Measurements from ENCODE around the gene TMEM45B. TPM values are rescaled to one million over a fixed set of nuclear protein-coding genes. Genes with fewer than 3 reads are reported as not detected.
"Not testable (repeated sequence)": the region's sequence is repeated elsewhere in the genome, so short reads cannot be mapped to it uniquely, and the experiment has no call there.

TMEM45B gene
- total RNA-seq, 4 donors from 2014 or later = not detected

DNA sequence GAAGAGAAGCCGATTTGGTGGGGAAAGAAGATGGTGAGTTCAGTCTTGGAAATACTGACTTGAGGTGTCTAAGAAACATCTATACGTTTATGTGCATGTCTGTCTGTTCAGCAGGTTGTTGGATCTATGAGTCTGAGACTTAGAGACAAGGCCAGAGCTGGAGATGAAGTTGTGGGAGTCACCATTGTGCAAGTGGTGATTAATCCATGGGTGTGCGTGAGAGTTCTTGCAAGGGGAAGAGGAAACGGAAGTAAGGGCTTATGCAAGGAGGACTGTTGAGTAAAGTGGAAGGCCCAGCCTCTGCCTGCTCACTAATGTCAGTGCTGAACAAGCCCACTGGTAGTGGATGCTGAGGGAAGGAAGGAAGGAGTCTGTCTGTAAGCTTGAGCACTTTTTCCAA lies 9.7 kb downstream of the TMEM45B start:
- 79 to 81% methylated on average over 4 of the region's 4 CpGs for whole genome bisulfite sequencing, 2 donors
- Histone ChIP-seq H3K36me3 (no peaks in the 10 kb centered on the region), H3K27ac (no peak overlapping the region), H3K27me3 (no peaks in the 10 kb centered on the region), H3K4me3 (no peak overlapping the region), H3K4me1 (no peaks in the 10 kb centered on the region), H3K9me3 (peaks cover 0 to 10% (median 0%) of the 10 kb centered on the region in 4 donors)
- TF ChIP-seq, protein P1, sequence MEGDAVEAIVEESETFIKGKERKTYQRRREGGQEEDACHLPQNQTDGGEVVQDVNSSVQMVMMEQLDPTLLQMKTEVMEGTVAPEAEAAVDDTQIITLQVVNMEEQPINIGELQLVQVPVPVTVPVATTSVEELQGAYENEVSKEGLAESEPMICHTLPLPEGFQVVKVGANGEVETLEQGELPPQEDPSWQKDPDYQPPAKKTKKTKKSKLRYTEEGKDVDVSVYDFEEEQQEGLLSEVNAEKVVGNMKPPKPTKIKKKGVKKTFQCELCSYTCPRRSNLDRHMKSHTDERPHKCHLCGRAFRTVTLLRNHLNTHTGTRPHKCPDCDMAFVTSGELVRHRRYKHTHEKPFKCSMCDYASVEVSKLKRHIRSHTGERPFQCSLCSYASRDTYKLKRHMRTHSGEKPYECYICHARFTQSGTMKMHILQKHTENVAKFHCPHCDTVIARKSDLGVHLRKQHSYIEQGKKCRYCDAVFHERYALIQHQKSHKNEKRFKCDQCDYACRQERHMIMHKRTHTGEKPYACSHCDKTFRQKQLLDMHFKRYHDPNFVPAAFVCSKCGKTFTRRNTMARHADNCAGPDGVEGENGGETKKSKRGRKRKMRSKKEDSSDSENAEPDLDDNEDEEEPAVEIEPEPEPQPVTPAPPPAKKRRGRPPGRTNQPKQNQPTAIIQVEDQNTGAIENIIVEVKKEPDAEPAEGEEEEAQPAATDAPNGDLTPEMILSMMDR (IDR thresholded peaks at IDR 0.05) = no peak
- TF ChIP-seq EP300 (IDR thresholded peaks at IDR 0.05) = peak in 1 of 2 donors; percentile 22
- peak in 1 of 2 donors; percentile 7 for DNase-seq (ENCODE audit: low spot score in 2 of 2)

DNA sequence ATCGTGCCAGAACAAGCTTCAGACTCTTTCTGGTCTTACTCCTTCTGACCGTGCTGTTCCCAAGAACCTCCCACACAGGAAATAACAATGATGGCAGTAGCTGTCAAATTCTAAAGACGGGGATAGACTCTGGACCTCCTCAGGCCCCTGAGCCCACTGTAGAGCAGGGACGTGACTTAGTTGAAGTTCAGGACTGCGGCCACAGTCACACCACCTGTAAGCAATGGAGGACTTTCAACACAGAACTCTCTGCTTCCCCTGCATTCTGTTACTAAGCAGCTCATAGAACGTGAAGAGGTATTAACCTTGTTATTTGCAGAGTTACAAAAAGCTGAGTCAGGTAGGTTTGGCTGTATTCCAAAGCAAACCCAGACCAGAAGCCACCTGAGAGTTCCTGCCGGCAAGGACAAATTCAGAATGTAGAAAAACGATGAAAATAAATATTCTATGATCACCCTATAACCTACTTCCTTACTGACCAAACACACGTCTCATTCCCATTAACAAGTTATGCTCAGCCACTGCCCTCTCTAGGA lies 12.7 kb downstream of the TMEM45B start:
- 40 to 47% methylated on average over 9 of the region's 9 CpGs for WGBS, 2 donors
- Histone ChIP-seq H3K4me1 (no peaks in the 10 kb centered on the region), H3K4me3 (no peak overlapping the region)

DNA sequence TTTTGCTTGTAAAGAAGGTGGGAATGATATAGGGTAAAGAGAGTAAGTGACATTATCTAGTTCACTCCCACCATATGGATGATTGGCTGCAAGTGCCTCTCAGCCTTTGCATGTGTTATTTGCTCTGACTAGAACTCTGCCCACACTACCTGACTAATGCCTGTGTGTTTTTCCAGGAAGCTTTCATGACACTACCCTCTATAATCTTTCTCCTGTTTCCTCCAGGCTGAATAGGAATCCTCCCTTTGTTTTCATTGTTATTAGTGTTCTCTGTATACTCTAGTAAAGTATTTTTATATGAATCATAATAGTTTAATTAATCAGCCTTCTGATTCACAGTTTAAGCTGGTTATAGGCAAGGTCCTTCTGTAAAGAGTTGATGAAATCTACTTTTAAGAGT lies 13.8 kb downstream of the TMEM45B start:
- not testable (repeated sequence) for H3K36me3 ChIP-seq; H3K27me3 ChIP-seq; H3K27ac ChIP-seq; H3K4me1 ChIP-seq; H3K4me3 ChIP-seq; DNase-seq (ENCODE audit: low spot score in 2 of 2)
- peaks cover 0 to 11% (median 0%) of the 10 kb centered on the region in 4 donors for H3K9me3 ChIP-seq

More for the DNA sequence above, 12.7 kb downstream of the TMEM45B start:
- no peak for DNase-seq (ENCODE audit: low spot score in 2 of 2)
- no peak overlapping the region for H3K27ac ChIP-seq
- no peaks in the 10 kb centered on the region for H3K36me3 ChIP-seq
- H3K9me3 ChIP-seq = peaks cover 0 to 11% (median 0%) of the 10 kb centered on the region in 4 donors
- no peaks in the 10 kb centered on the region for H3K27me3 ChIP-seq
- TF ChIP-seq, protein P1 (IDR thresholded peaks at IDR 0.05) = no peak

GRCh38 chr11:129831227-129831626 lies 15.6 kb downstream of the TMEM45B start:
- H3K4me1 ChIP-seq; H3K27me3 ChIP-seq; H3K4me3 ChIP-seq; DNase-seq (ENCODE audit: low spot score in 2 of 2); H3K27ac ChIP-seq; H3K36me3 ChIP-seq: not testable (repeated sequence)
- 89 to 90% methylated on average over 4 of the region's 4 CpGs for WGBS, 2 donors
- H3K9me3 ChIP-seq = peaks cover 0 to 19% (median 0%) of the 10 kb centered on the region in 4 donors

DNA sequence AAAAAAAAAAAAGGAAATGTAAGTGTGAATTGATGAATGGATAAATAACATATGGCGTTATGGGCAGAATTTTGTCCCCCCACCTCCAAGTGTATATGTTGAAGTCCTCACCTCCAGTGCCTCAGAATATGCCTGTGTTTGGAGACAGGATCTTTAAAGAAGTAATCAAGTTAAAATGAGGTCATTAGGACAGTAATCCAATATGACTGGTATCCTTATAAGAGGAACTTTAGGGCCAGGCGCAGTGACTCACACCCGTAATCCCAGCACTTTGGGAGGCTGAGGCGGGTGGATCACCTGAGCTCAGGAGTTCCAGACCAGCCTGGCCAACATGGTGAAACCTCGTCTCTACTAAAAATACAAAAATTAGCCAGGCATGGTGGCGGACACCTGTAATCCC lies 17.6 kb downstream of the TMEM45B start:
- H3K9me3 ChIP-seq = peaks cover 0 to 19% (median 0%) of the 10 kb centered on the region in 4 donors
- H3K27ac ChIP-seq; H3K36me3 ChIP-seq; H3K4me3 ChIP-seq; H3K4me1 ChIP-seq; H3K27me3 ChIP-seq; DNase-seq (ENCODE audit: low spot score in 2 of 2): not testable (repeated sequence)
- WGBS, 2 donors = 84 to 88% methylated on average over 6 of the region's 6 CpGs

DNA sequence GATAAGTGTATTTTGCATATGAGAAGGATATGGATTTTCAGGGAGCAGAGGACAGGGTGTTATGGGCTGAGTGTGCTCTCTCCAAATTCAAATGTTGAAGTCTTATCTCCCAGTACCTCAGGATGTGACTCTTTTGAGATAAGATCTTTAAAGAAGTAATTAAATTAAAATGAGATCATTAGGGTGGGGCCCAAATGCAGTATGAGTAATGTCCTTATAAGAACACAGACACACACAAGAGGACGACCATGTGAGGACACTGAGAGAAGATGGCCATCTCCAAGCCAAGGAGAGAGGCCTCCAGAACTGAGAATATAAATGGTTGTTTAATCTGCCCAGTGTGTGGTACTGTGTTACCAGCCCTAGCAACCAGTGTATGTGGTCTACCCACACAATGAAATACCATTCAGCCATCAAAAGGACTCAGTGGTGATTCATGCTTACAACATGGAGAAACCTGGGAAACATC lies 20.8 kb downstream of the TMEM45B start:
- H3K27ac ChIP-seq; DNase-seq (ENCODE audit: low spot score in 2 of 2); H3K4me1 ChIP-seq; H3K27me3 ChIP-seq; H3K36me3 ChIP-seq; H3K4me3 ChIP-seq; H3K9me3 ChIP-seq: not testable (repeated sequence)
- WGBS, 2 donors = 71% methylated on average over 1 of the region's 1 CpG

- DNase-seq (ENCODE audit: low spot score in 2 of 2) = no peak
- Histone ChIP-seq H3K4me3 (no peak overlapping the region), H3K27me3 (no peaks in the 10 kb centered on the region), H3K4me1 (no peaks in the 10 kb centered on the region), H3K9me3 (peaks cover 0 to 8% (median 0%) of the 10 kb centered on the region in 4 donors), H3K36me3 (no peaks in the 10 kb centered on the region), H3K27ac (no peak overlapping the region)
- TF ChIP-seq EP300 (IDR thresholded peaks at IDR 0.05) = no peak
- TF ChIP-seq, protein P1 (IDR thresholded peaks at IDR 0.05) = no peak
- no peak for TF ChIP-seq POLR2A (IDR thresholded peaks at IDR 0.05)
- 74 to 93% methylated on average over 9 of the region's 9 CpGs for WGBS, 2 donors
These were observed 21.3 kb downstream of the TMEM45B start for GRCh38 chr11:129836979-129837378.
